ENCODE results near the gene SPECC1. TPM values are rescaled to one million over a fixed set of nuclear protein-coding genes. Genes with fewer than 3 reads are reported as not detected.

Gene SPECC1
- total and polyA plus RNA-seq, 2 of the 4 experiments (the other 2 are of a cell fraction) = 16.9 to 26.2 TPM

GRCh38 chr17:19992803-19993713, 16.1 kb upstream of the SPECC1 start:
- H4K20me1 ChIP-seq (ENCODE audit: insufficient read depth, low read length) = no peaks in the 10 kb centered on the region
- no TSS peak for BruUV-seq (replicated peaks)
- no peak overlapping the region for H4K5ac ChIP-seq (ENCODE audit: low read depth, low read length)
- no peaks in the 10 kb centered on the region for H3K4me1 ChIP-seq (ENCODE audit: control insufficient read depth, insufficient read depth, low read length)
- no peak overlapping the region for H3K14ac ChIP-seq (replicated peaks; ENCODE audit: low read depth, low read length)
- H3K56ac ChIP-seq (ENCODE audit: extremely low read depth, insufficient read depth, low read length) = no peak overlapping the region
- peak overlapping the region; percentile 26 for H2AK9ac ChIP-seq (replicated peaks; ENCODE audit: low read depth, low read length, poor library complexity)
- no peak overlapping the region for H3K4me2 ChIP-seq (ENCODE audit: low read depth, low read length)
- no peak overlapping the region for H3K9ac ChIP-seq (ENCODE audit: low read depth, low read length)
- POLR2A ChIA-PET (ENCODE audit: unreplicated experiment) = no interaction called here
- no peak overlapping the region for H2AK5ac ChIP-seq (ENCODE audit: low read depth, low read length)
- DNase-seq (peak; percentile 84), ATAC-seq (ENCODE audit: low read depth) (peak; percentile 99)
- H2BK20ac ChIP-seq (ENCODE audit: low read depth, low read length) = no peak overlapping the region
- no peaks in the 10 kb centered on the region for H3K79me1 ChIP-seq (ENCODE audit: low read depth in 1 of 2, low read length in 2 of 2)
- peak overlapping the region; percentile 62 for H2AFZ ChIP-seq (replicated peaks; ENCODE audit: low read length, poor library complexity)
- in situ Hi-C loops (cut with MboI; ENCODE audit: low sequenced_read_pairs) (loop anchor here (5.0 to 10.0 kb wide), 2 partner anchors 119 to 322 kb away; no protein-coding TSS in a partner anchor), intact Hi-C loops (cut with micrococcal nuclease) (loop anchor here (1.0 to 5.0 kb wide), 4 partner anchors 104 to 999 kb away; no protein-coding TSS in a partner anchor), dilution Hi-C loops (cut with HindIII; ENCODE audit: low sequenced_read_pairs, unreplicated experiment) (no loop called here)
- no peaks in the 10 kb centered on the region for H3K27me3 ChIP-seq (ENCODE audit: control insufficient read depth, insufficient read depth, low read length)
- no peak overlapping the region for H2BK15ac ChIP-seq (ENCODE audit: low read depth, low read length)
- no peak overlapping the region for H2BK120ac ChIP-seq (ENCODE audit: low read depth, low read length)
- H3K27ac ChIP-seq (ENCODE audit: insufficient read depth, low read length) = no peak overlapping the region
- no peak overlapping the region for H4K8ac ChIP-seq (ENCODE audit: low read depth in 2 of 2, low read length in 2 of 2)
- no peak overlapping the region for H3K4me3 ChIP-seq (ENCODE audit: insufficient read depth, low read depth, low read length)
- no peaks in the 10 kb centered on the region for H3K9me3 ChIP-seq (ENCODE audit: control insufficient read depth, insufficient read depth, low read length)
- CTCF ChIA-PET = interaction anchor here (0.7 to 1.5 kb wide), 10 partner anchors 15 to 169 kb away, joined by 3 to 12 read pairs (median 5); no protein-coding TSS in a partner anchor
- H3K23ac ChIP-seq (ENCODE audit: low read depth, low read length) = no peak overlapping the region
- H2BK5ac ChIP-seq (ENCODE audit: low read depth, low read length, poor library complexity, severe bottlenecking) = no peak overlapping the region
- H4K91ac ChIP-seq (ENCODE audit: insufficient read depth, low read depth, low read length) = no peak overlapping the region
- H3K4ac ChIP-seq (ENCODE audit: low read depth, low read length) = no peak overlapping the region
- WGBS, 2 experiments (ENCODE audit: extremely low coverage in 2 of 2, insufficient read length in 1 of 2) = 11% methylated on average over 7 of the region's 24 CpGs; no CpG with 5 or more reads in 1 of the 2 experiments
- TF ChIP-seq RAD21 (IDR thresholded peaks at IDR 0.05; ENCODE audit: low read length) (peak; percentile 83), USF2 (IDR thresholded peaks at IDR 0.05; ENCODE audit: low read depth, low read length) (no peak), MAZ (IDR thresholded peaks at IDR 0.05; ENCODE audit: borderline replicate concordance, low read depth, low read length) (no peak), CEBPB (IDR thresholded peaks at IDR 0.05; ENCODE audit: low read depth, low read length) (peak; percentile 85), RCOR1 (IDR thresholded peaks at IDR 0.05; ENCODE audit: insufficient replicate concordance, low read length) (peak; percentile 73), SMC3 (IDR thresholded peaks at IDR 0.05; ENCODE audit: low read depth, low read length) (peak; percentile 70), CTCF (conservative IDR thresholded peaks at IDR 0.05; ENCODE audit: low read depth, low read length) (peak; percentile 90)
- H3K18ac ChIP-seq (ENCODE audit: low read depth, low read length) = no peak overlapping the region
- no peaks in the 10 kb centered on the region for H3K9me1 ChIP-seq (ENCODE audit: insufficient read depth, low read length)
- no peaks in the 10 kb centered on the region for H3K36me3 ChIP-seq (ENCODE audit: control insufficient read depth, insufficient read depth, low read length)

Data from IMR-90 (cell line).